Upper lobe of left lung (tissue), 6 donors: ENCODE results near the gene B4GALNT2. TPM values are rescaled to one million over a fixed set of nuclear protein-coding genes. Genes with fewer than 3 reads are reported as not detected.

Experiments
- ATAC-seq, 2 donors: fragments of 200-7000 bp; cut with Tn5 transposase; one replicate each; pipeline ENCODE4 v1.9.1; 2022; ENCODE audit warnings: mild to moderate bottlenecking in 2 of 2, moderate library complexity in 2 of 2; ENCODE audit not compliant: low FRiP score in 2 of 2
- DNase-seq, 2 donors: peaks; one replicate each; pipeline ENCODE4 v3.0.0-alpha.2; 2019 to 2020
- H3K27ac ChIP-seq, 4 donors: fragments of 200-600 bp; sonication (generic); one replicate each; pipeline ENCODE4 v1.5.1; 2016 to 2019
- H3K27me3 ChIP-seq, 4 donors: fragments of 200-600 bp; sonication (generic); one replicate each; pipeline ENCODE4 v1.5.1; 2017 to 2019
- H3K36me3 ChIP-seq, 4 donors: fragments of 200-600 bp; sonication (generic); one replicate each; pipeline ENCODE4 v1.5.1; 2016 to 2019
- H3K4me1 ChIP-seq, 4 donors: fragments of 200-600 bp; sonication (generic); one replicate each; pipeline ENCODE4 v1.5.1; 2018 to 2019
- H3K4me3 ChIP-seq, 4 donors: fragments of 200-600 bp; sonication (generic); one replicate each; pipeline ENCODE4 v1.5.1; 2017 to 2019; ENCODE audit warnings: mild to moderate bottlenecking in 2 of 4, moderate library complexity in 1 of 4
- H3K9me3 ChIP-seq, 4 donors: fragments of 200-600 bp; sonication (generic); one replicate each; pipeline ENCODE4 v1.5.1; 2018 to 2019
- EP300 ChIP-seq, 4 donors: sonication (generic); formaldehyde crosslinking; IDR thresholded peaks; one replicate each; pipeline ENCODE4 v1.5.1; 2017; ENCODE audit warnings: antibody characterized with exemption in 4 of 4, control low read depth in 2 of 4
- POLR2A ChIP-seq, 4 donors: fragments of 450-650 bp; IDR thresholded peaks; one replicate each; pipeline ENCODE4 v1.5.1; 2016 to 2017; ENCODE audit warnings: antibody characterized with exemption in 4 of 4, mild to moderate bottlenecking in 2 of 4
- POLR2AphosphoS5 ChIP-seq, 2 donors: sonication (generic); formaldehyde crosslinking; IDR thresholded peaks; one replicate each; pipeline ENCODE4 v1.5.1; 2017; ENCODE audit warnings: antibody characterized with exemption in 2 of 2
- WGBS, 2 donors: methylation state at CpG; one replicate each; pipeline ENCODE4 v1.1.5; 2017 to 2018; 5-methylcytosine and 5-hydroxymethylcytosine counted together
- total RNA-seq, 6 donors: library from RNA; depleted of rRNA in 4 of 6; stranded (reverse); fragments of >200 nt in 4 of 6; gene quantifications; one replicate each; pipeline versions ENCODE4 v1.1.0 to v1.2.1, GENCODE V29; 2016 to 2021
- TF ChIP-seq, protein P1 (sequence below), 6 experiments: fragments of 450-650 bp in 4 of 6; fragments of 200-600 bp in 2 of 6; sonication (generic) in 2 of 6; IDR thresholded peaks; one replicate each; pipeline ENCODE4 v1.5.1; 2016 to 2019; ENCODE audit warnings: antibody characterized with exemption in 6 of 6
- donor health status: DM: no; HTN: no; CAD: no; lungs with moderate emphysema.
- donor health status: DM: no; HTN: yes; CAD: no; lungs with severe emphysema.

B4GALNT2 gene
- total RNA-seq, 6 donors from 2014 or later: 0.11 to 1.0 (median 0.16) TPM

GRCh38 chr17:49104511-49105074, 28.0 kb upstream of the B4GALNT2 start:
- no peaks in the 10 kb centered on the region for H3K36me3 ChIP-seq
- H3K4me1 ChIP-seq: peaks cover 0 to 5% (median 2%) of the 10 kb centered on the region in 4 donors
- H3K9me3 ChIP-seq: no peaks in the 10 kb centered on the region
- H3K27ac ChIP-seq: no peak overlapping the region
- H3K27me3 ChIP-seq: no peaks in the 10 kb centered on the region
- H3K4me3 ChIP-seq: no peak overlapping the region
- ATAC-seq: no peak
- WGBS, 2 donors: 79 to 85% methylated on average over 7 to 8 of the region's 8 CpGs
- TF ChIP-seq, protein P1, sequence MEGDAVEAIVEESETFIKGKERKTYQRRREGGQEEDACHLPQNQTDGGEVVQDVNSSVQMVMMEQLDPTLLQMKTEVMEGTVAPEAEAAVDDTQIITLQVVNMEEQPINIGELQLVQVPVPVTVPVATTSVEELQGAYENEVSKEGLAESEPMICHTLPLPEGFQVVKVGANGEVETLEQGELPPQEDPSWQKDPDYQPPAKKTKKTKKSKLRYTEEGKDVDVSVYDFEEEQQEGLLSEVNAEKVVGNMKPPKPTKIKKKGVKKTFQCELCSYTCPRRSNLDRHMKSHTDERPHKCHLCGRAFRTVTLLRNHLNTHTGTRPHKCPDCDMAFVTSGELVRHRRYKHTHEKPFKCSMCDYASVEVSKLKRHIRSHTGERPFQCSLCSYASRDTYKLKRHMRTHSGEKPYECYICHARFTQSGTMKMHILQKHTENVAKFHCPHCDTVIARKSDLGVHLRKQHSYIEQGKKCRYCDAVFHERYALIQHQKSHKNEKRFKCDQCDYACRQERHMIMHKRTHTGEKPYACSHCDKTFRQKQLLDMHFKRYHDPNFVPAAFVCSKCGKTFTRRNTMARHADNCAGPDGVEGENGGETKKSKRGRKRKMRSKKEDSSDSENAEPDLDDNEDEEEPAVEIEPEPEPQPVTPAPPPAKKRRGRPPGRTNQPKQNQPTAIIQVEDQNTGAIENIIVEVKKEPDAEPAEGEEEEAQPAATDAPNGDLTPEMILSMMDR (IDR thresholded peaks at IDR 0.05): no peak
- TF ChIP-seq POLR2A (IDR thresholded peaks at IDR 0.05) (no peak), EP300 (IDR thresholded peaks at IDR 0.05) (no peak), POLR2AphosphoS5 (IDR thresholded peaks at IDR 0.05) (no peak)
- no peak for DNase-seq

DNA sequence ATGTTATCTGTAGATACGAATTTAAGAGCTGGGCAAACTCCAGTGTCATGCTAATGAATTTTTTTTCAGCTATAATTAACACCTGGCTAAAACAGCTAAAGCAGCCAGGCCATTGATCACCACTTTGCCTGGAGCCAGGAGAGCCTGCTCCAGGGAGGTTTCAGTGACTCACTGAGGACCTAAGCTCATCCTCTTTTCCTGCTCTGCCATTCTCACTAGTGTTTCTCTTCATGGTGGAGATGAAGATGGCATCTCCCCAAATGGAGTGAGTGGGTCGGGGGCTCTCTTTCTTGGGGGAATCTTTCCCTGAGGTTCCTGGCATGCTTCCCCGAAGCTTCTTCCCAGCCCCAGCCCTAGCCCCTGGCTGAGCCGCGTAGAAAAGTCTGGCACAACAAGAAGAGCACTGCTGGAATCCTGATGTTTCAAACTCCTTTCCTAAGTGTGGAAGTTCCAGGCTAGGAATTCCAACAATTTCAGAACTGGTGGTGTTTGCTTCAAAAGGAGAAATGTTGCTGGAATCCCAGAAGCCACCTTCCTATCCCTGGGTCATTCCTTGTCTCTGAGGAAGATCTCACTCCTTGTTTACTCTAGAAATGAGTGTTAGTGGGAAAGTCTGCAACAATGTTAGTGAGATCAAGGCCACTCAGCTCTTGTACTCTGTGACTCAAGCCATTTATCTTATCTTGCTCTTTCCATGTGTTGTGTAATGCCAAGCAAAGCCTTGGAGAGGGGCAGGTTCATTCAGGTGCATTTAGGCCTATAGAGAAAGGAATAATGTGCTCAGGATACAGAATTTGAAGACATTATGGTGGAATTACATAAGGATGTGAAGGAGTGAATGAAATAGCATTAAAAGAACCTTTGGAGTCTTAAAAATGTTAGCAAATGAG, 26.0 kb upstream of the B4GALNT2 start:
- Histone ChIP-seq H3K27me3 (no peaks in the 10 kb centered on the region), H3K9me3 (no peaks in the 10 kb centered on the region), H3K4me3 (no peak overlapping the region), H3K36me3 (no peaks in the 10 kb centered on the region), H3K27ac (no peak overlapping the region), H3K4me1 (no peaks in the 10 kb centered on the region)
- DNase-seq (no peak), ATAC-seq (no peak)
- WGBS, 2 donors: 90 to 92% methylated on average over 4 to 5 of the region's 5 CpGs
- TF ChIP-seq EP300 (IDR thresholded peaks at IDR 0.05) (no peak), POLR2AphosphoS5 (IDR thresholded peaks at IDR 0.05) (no peak), POLR2A (IDR thresholded peaks at IDR 0.05) (no peak)
- TF ChIP-seq, protein P1 (IDR thresholded peaks at IDR 0.05): no peak

DNA sequence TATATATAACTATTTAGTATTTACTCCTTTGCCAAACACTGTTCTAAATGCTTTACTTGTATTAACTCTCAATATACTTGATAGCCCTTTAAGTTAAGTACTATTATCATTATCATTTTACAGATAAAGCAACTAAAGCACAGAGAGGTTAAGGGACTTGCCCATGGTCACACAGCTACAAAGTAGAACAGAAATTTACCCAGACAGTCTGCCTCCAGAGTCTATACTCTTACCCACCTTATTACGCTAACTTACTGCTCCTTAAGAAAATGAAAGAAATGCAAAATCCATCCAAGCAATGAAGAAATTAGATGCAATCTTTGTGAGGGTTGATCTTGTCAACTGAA, 25.4 kb upstream of the B4GALNT2 start:
- no peaks in the 10 kb centered on the region for H3K9me3 ChIP-seq
- H3K27ac ChIP-seq: no peak overlapping the region
- 100% methylated on average over 1 of the region's 1 CpG for WGBS, 2 donors
- H3K36me3 ChIP-seq: no peaks in the 10 kb centered on the region
- no peak for TF ChIP-seq POLR2AphosphoS5 (IDR thresholded peaks at IDR 0.05)
- TF ChIP-seq, protein P1 (IDR thresholded peaks at IDR 0.05): no peak
- no peak for TF ChIP-seq EP300 (IDR thresholded peaks at IDR 0.05)
- TF ChIP-seq POLR2A (IDR thresholded peaks at IDR 0.05): no peak
- H3K4me1 ChIP-seq: no peaks in the 10 kb centered on the region
- no peak for DNase-seq
- no peaks in the 10 kb centered on the region for H3K27me3 ChIP-seq
- H3K4me3 ChIP-seq: no peak overlapping the region
- no peak for ATAC-seq

- no peak overlapping the region for H3K4me3 ChIP-seq
- H3K27me3 ChIP-seq: no peaks in the 10 kb centered on the region
- DNase-seq: no peak
- H3K36me3 ChIP-seq: no peaks in the 10 kb centered on the region
- peak overlapping the region in 1 of 4 donors; percentile 46 for H3K27ac ChIP-seq
- no peaks in the 10 kb centered on the region for H3K9me3 ChIP-seq
- TF ChIP-seq POLR2AphosphoS5 (IDR thresholded peaks at IDR 0.05): no peak
- no peak for TF ChIP-seq EP300 (IDR thresholded peaks at IDR 0.05)
- TF ChIP-seq, protein P1 (IDR thresholded peaks at IDR 0.05): no peak
- TF ChIP-seq POLR2A (IDR thresholded peaks at IDR 0.05): no peak
- no peaks in the 10 kb centered on the region for H3K4me1 ChIP-seq
- WGBS, 2 donors: 33 to 50% methylated on average over 3 of the region's 3 CpGs
- ATAC-seq: no peak
Observed at GRCh38 chr17:49108318-49108717, 24.3 kb upstream of the B4GALNT2 start.
